OCI-LY7 (cell line): ENCODE measurements around the gene MSN. TPM values are rescaled to one million over a fixed set of nuclear protein-coding genes. Genes with fewer than 3 reads are reported as not detected.

Experiments used
- BruUV-seq: library from RNA; stranded (reverse); fragments of 400-500 nt; replicated peaks from 2 replicates; lab custom pipeline; 2021; lab: Mats Ljungman, UMichigan
- CTCF ChIA-PET: fragments of 300-600 bp; sonication (Branson Sonifier 250); formaldehyde crosslinking; loops from one replicate; lab custom pipeline; 2022; ENCODE audit warnings: antibody characterized with exemption; ENCODE audit not compliant: unreplicated experiment; lab: Charles Lee
- POLR2A ChIA-PET: fragments of 300-600 bp; sonication (Branson Sonifier 250); formaldehyde crosslinking; loops from one replicate; lab custom pipeline; 2022; ENCODE audit warnings: antibody characterized with exemption; lab: Charles Lee
- DNase-seq: peaks from one replicate; pipeline ENCODE4 v3.0.0-alpha.2; 2015; ENCODE audit warnings: low spot score
- H2AFZ ChIP-seq: fragments of 200-600 bp; sonication (generic), shearing (Covaris generic); 2 replicates; pipeline ENCODE4 v1.6.1; 2014; ENCODE audit warnings: mild to moderate bottlenecking, antibody characterized with exemption, low read length, moderate library complexity
- H3K27ac ChIP-seq: fragments of 200-600 bp; sonication (generic); 2 replicates; pipeline ENCODE4 v1.5.1; 2014; ENCODE audit warnings: mixed run types, low read depth, mild to moderate bottlenecking, moderate library complexity, low read length, inconsistent platforms; ENCODE audit not compliant: poor library complexity, severe bottlenecking
- H3K36me3 ChIP-seq: fragments of 200-600 bp; sonication (generic); 2 replicates; pipeline ENCODE4 v1.6.1; 2014; ENCODE audit warnings: mild to moderate bottlenecking, antibody characterized with exemption, low read length, moderate library complexity, mixed read lengths; ENCODE audit not compliant: insufficient read depth
- H3K4me1 ChIP-seq: fragments of 200-600 bp; sonication (generic); 2 replicates; pipeline ENCODE4 v1.5.1; 2014; ENCODE audit warnings: mild to moderate bottlenecking, low read length; ENCODE audit not compliant: insufficient read depth, poor library complexity, severe bottlenecking
- H3K4me2 ChIP-seq: fragments of 200-600 bp; sonication (generic); 2 replicates; pipeline ENCODE4 v1.6.1; 2014; ENCODE audit warnings: mild to moderate bottlenecking, low read length
- H3K4me3 ChIP-seq: fragments of 200-600 bp; sonication (generic); 2 replicates; pipeline ENCODE4 v1.5.1; 2014; ENCODE audit warnings: mild to moderate bottlenecking, low read depth, low read length; ENCODE audit not compliant: poor library complexity, severe bottlenecking
- H3K79me2 ChIP-seq: fragments of 200-600 bp; sonication (generic); 2 replicates; pipeline ENCODE4 v1.6.1; 2016; ENCODE audit warnings: low read depth, mild to moderate bottlenecking, low read length, moderate library complexity, mixed read lengths; ENCODE audit not compliant: insufficient read depth
- H3K9me2 ChIP-seq: fragments of 200-600 bp; sonication (generic); 2 replicates; pipeline ENCODE4 v1.6.1; 2016; ENCODE audit warnings: mild to moderate bottlenecking, low read length, mixed read lengths; ENCODE audit not compliant: insufficient read depth
- H3K9me3 ChIP-seq: fragments of 200-600 bp; sonication (generic); 2 replicates; pipeline ENCODE4 v1.6.1; 2014; ENCODE audit warnings: mild to moderate bottlenecking, mixed run types, low read length, mixed read lengths
- H4K20me1 ChIP-seq: fragments of 200-600 bp; sonication (generic); 2 replicates; pipeline ENCODE4 v1.6.1; 2014; ENCODE audit warnings: mild to moderate bottlenecking, antibody characterized with exemption, low read length, moderate library complexity, mixed read lengths; ENCODE audit not compliant: insufficient read depth
- CTCF ChIP-seq: fragments of 200-600 bp; sonication (generic); conservative IDR thresholded peaks from 2 replicates; pipeline ENCODE4 v1.5.1; 2014; ENCODE audit warnings: mild to moderate bottlenecking, antibody characterized with exemption, low read length, moderate library complexity, mixed read lengths
- EZH2phosphoT487 ChIP-seq: fragments of 200-600 bp; sonication (generic); IDR thresholded peaks from 2 replicates; pipeline ENCODE4 v1.6.1; 2018; ENCODE audit warnings: low read depth, borderline replicate concordance, mild to moderate bottlenecking, mixed run types, antibody characterized with exemption, low read length, moderate library complexity, mixed read lengths
- intact Hi-C: fragments of 100-400 bp; cut with micrococcal nuclease; formaldehyde crosslinking; loops from one replicate; pipeline ENCODE4 v1.10.0; 2022; ENCODE audit not compliant: unreplicated experiment
- total RNA-seq, 2 experiments: library from RNA; depleted of rRNA in 1 of 2; stranded (reverse); fragments of >200 nt in 1 of 2; shearing (Covaris generic) in 1 of 2; gene quantifications; 2 replicates each; pipeline ENCODE4 v1.2.3, GENCODE V29; 2014 to 2022

MSN gene
- total RNA-seq, 2 experiments from 2014 or later: 95.8 to 143 TPM

DNA sequence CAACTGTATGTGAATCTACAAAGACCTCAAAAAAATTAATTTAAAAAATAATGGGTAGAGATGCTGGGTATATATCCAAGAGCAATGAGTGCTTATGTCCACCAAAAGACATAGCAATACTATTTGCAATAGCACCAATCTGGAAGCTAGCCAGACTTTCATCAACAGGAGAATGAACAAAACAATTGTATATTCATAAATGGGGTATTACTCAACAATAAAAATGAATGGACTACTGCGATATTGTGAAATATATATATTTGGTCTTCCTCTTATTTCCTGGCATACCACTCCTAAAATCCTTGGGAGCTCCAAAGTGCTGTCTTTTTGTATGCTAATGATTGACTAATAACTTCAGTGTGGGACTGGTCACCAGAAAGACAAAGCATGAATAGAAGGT is 77.5 kb downstream of the MSN start:
- H3K27ac ChIP-seq: no peak overlapping the region
- no peaks in the 10 kb centered on the region for H3K9me3 ChIP-seq
- TF ChIP-seq CTCF (no peak), EZH2phosphoT487 (no peak)
- POLR2A ChIA-PET: no interaction called here
- no peaks in the 10 kb centered on the region for H3K79me2 ChIP-seq
- no peak overlapping the region for H2AFZ ChIP-seq
- intact Hi-C loops: loop anchor here (5.0 kb wide), 2 partner anchors 78 to 242 kb away; partner anchors contain the start of gene MSN
- H3K4me2 ChIP-seq: no peak overlapping the region
- H4K20me1 ChIP-seq: no peaks in the 10 kb centered on the region
- H3K36me3 ChIP-seq: peaks cover 22% of the 10 kb centered on the region
- no peak overlapping the region for H3K4me3 ChIP-seq
- no peak for DNase-seq
- BruUV-seq: no TSS peak
- CTCF ChIA-PET: no interaction called here
- no peaks in the 10 kb centered on the region for H3K4me1 ChIP-seq
- no peaks in the 10 kb centered on the region for H3K9me2 ChIP-seq

DNA sequence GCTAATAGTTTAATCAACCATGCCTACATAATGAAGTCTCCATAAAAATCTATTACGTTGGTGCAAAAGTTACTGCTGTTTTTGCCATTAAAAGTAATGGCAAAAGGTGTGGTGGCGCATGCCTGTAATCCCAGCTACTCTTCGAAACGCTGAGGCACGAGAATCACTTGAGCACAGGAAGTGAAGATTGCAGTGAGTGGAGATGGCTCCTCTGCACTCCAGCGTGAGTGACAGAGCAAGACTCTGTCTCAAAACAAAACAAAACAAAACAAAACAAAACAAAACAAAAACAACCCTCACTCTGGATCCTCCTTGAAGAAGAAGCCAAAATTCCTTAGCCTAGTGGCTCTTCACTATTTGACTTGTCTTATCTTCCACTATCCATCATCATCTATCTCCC is 78.0 kb downstream of the MSN start:
- Histone ChIP-seq H3K36me3 (peaks cover 17% of the 10 kb centered on the region), H3K4me2 (no peak overlapping the region), H3K79me2 (no peaks in the 10 kb centered on the region), H3K9me2 (no peaks in the 10 kb centered on the region), H4K20me1 (no peaks in the 10 kb centered on the region), H2AFZ (no peak overlapping the region), H3K4me1 (no peaks in the 10 kb centered on the region), H3K9me3 (no peaks in the 10 kb centered on the region), H3K4me3 (no peak overlapping the region), H3K27ac (no peak overlapping the region)
- DNase-seq: no peak
- POLR2A ChIA-PET: no interaction called here
- CTCF ChIA-PET: no interaction called here
- TF ChIP-seq EZH2phosphoT487: no peak
- intact Hi-C loops: loop anchor here (5.0 kb wide), 2 partner anchors 78 to 242 kb away; partner anchors contain the start of gene MSN
- BruUV-seq: no TSS peak

DNA sequence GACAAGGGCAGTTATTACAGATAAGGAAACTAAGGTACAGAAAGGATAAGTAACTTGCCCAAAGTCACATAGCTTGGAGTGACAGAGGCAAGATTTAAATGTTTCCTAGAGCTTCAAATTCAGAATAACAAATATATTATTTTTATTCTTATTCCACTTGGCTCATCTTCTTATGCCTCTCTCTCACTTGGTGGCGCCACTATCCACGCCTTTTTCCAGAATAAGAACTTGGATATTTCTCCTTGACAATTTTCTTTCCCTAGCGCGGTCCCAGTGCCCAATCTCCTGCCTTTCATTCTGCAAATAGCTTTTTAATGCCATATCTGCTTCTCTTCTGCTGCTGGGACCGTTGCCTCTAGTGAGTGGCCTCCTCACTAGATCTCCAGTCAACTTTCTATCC is 78.5 kb downstream of the MSN start:
- no peak overlapping the region for H3K4me3 ChIP-seq
- no peaks in the 10 kb centered on the region for H3K9me2 ChIP-seq
- no peak overlapping the region for H3K4me2 ChIP-seq
- CTCF ChIA-PET: no interaction called here
- no peaks in the 10 kb centered on the region for H3K4me1 ChIP-seq
- H3K36me3 ChIP-seq: peaks cover 11% of the 10 kb centered on the region
- no peak for TF ChIP-seq EZH2phosphoT487
- peak; percentile 48; the same call in 1 of the 2 replicates for TF ChIP-seq CTCF
- no peaks in the 10 kb centered on the region for H4K20me1 ChIP-seq
- no peak overlapping the region for H2AFZ ChIP-seq
- no TSS peak for BruUV-seq
- no peak for DNase-seq
- POLR2A ChIA-PET: no interaction called here
- H3K9me3 ChIP-seq: no peaks in the 10 kb centered on the region
- intact Hi-C loops: loop anchor here (5.0 kb wide), 2 partner anchors 79 to 241 kb away; partner anchors contain the start of gene MSN
- no peak overlapping the region for H3K27ac ChIP-seq
- no peaks in the 10 kb centered on the region for H3K79me2 ChIP-seq
